Endothelial cell (in vitro differentiated cells): ENCODE measurements around the gene ATXN1L. TPM values are rescaled to one million over a fixed set of nuclear protein-coding genes. Genes with fewer than 3 reads are reported as not detected.
A peak's percentile ranks its signal among the peaks of the same experiment; 100 is the strongest.

Experiments used
- DNase-seq: peaks from one replicate; pipeline ENCODE4 v3.0.0; 2021; ENCODE audit warnings: low spot score
- H3K27ac Mint-ChIP-seq: one replicate; pipeline ENCODE4 v1.8.0; 2021; ENCODE audit warnings: mixed read lengths, inconsistent platforms; ENCODE audit not compliant: unreplicated experiment
- H3K27me3 Mint-ChIP-seq: one replicate; pipeline ENCODE4 v1.8.0; 2021; ENCODE audit warnings: mild to moderate bottlenecking, moderate library complexity, mixed read lengths, inconsistent platforms; ENCODE audit not compliant: unreplicated experiment
- H3K36me3 Mint-ChIP-seq: one replicate; pipeline ENCODE4 v1.8.0; 2021; ENCODE audit warnings: mild to moderate bottlenecking, low read depth, mixed read lengths, inconsistent platforms; ENCODE audit not compliant: unreplicated experiment
- H3K4me1 Mint-ChIP-seq: one replicate; pipeline ENCODE4 v1.8.0; 2021; ENCODE audit warnings: mild to moderate bottlenecking, mixed read lengths, inconsistent platforms; ENCODE audit not compliant: unreplicated experiment
- H3K4me3 Mint-ChIP-seq: one replicate; pipeline ENCODE4 v1.8.0; 2021; ENCODE audit warnings: mild to moderate bottlenecking, mixed read lengths, inconsistent platforms; ENCODE audit not compliant: unreplicated experiment
- H3K9me3 Mint-ChIP-seq: one replicate; pipeline ENCODE4 v1.8.0; 2021; ENCODE audit warnings: mixed read lengths, inconsistent platforms; ENCODE audit not compliant: unreplicated experiment
- total RNA-seq: library from RNA; stranded (reverse); fragmentation: NEBNext Ultra II Directional; extraction: Animal tissue kit (Norgen Biotek cat#: 25700); gene quantifications from one replicate; pipeline ENCODE4 v1.2.1, GENCODE V29; 2021; ENCODE audit not compliant: unreplicated experiment
- TF ChIP-seq, protein P1 (sequence below): fragments of 200-600 bp; sonication (generic); IDR thresholded peaks from one replicate; pipeline ENCODE4 v1.5.0; 2021; ENCODE audit warnings: antibody characterized with exemption; ENCODE audit not compliant: unreplicated experiment

ATXN1L gene
- total RNA-seq, 1 donor from 2014 or later: 34.4 TPM

DNA sequence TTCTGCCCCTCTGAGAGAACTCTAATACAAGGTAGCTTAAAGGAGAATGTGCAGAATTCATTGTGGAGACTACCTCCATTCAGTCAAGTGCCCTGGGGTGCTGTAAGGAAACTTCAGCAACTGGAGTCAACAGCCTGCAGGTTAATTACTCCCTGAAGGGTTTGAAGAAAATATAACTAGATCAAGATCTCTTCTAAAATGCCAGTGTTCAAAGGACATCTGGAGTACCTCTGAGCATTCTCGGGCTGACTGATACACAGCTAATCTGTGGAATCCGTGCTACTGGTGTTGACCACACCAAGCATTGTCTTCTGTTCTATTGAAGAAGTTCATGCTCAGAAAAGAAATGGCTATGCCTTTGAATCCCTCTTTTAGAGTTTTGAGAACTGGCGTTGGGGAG is 11.5 kb upstream of the ATXN1L start:
- Mint-ChIP-seq H3K4me3 (no peak overlapping the region), H3K27me3 (peaks cover 4% of the 10 kb centered on the region), H3K4me1 (no peaks in the 10 kb centered on the region), H3K36me3 (no peaks in the 10 kb centered on the region), H3K9me3 (no peaks in the 10 kb centered on the region), H3K27ac (no peak overlapping the region)
- no peak for DNase-seq
- TF ChIP-seq, protein P1, sequence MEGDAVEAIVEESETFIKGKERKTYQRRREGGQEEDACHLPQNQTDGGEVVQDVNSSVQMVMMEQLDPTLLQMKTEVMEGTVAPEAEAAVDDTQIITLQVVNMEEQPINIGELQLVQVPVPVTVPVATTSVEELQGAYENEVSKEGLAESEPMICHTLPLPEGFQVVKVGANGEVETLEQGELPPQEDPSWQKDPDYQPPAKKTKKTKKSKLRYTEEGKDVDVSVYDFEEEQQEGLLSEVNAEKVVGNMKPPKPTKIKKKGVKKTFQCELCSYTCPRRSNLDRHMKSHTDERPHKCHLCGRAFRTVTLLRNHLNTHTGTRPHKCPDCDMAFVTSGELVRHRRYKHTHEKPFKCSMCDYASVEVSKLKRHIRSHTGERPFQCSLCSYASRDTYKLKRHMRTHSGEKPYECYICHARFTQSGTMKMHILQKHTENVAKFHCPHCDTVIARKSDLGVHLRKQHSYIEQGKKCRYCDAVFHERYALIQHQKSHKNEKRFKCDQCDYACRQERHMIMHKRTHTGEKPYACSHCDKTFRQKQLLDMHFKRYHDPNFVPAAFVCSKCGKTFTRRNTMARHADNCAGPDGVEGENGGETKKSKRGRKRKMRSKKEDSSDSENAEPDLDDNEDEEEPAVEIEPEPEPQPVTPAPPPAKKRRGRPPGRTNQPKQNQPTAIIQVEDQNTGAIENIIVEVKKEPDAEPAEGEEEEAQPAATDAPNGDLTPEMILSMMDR: no peak

DNA sequence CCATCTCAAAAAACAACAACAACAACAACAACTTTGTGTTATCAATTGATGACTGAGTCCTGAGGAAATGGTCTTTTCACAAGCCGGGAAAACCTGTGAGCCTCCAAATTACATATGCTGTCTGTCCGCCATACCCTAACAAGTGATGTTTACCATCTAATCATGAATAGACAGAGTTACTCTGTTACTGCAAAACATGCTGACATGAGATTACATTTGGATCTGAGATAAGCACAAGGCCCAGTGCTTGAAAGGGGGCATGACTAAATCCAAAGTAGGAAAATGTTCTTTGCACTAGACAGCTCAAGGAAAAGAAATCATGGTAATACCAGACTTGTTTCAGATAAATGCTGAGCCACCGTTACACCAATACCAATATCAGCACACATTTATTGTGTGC is 8.6 kb upstream of the ATXN1L start:
- Mint-ChIP-seq H3K4me1 (no peaks in the 10 kb centered on the region), H3K4me3 (no peak overlapping the region), H3K9me3 (no peaks in the 10 kb centered on the region), H3K36me3 (no peaks in the 10 kb centered on the region), H3K27ac (no peak overlapping the region), H3K27me3 (peaks cover 4% of the 10 kb centered on the region)
- TF ChIP-seq, protein P1: no peak
- DNase-seq: no peak

DNA sequence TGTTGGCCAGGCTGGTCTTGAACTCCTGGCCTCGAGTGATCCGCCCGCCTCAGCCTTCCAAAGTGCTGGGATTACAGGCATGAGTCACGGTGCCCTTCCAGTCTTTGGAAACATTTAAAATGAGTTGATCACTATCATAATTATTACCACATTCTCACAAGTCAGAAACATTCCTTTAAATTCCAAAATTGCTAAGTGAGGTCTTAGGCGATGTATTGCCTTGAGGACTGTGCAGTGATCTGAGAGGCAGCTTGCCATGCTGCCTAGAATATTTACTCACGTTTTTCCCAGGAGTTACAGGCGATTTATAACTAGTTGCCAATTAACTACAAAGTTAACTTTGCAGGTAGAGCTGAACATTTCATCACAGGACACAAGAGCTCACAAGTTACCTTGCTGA is 5.7 kb upstream of the ATXN1L start:
- H3K36me3 Mint-ChIP-seq: no peaks in the 10 kb centered on the region
- H3K4me3 Mint-ChIP-seq: no peak overlapping the region
- TF ChIP-seq, protein P1: no peak
- no peaks in the 10 kb centered on the region for H3K4me1 Mint-ChIP-seq
- H3K27ac Mint-ChIP-seq: no peak overlapping the region
- H3K9me3 Mint-ChIP-seq: no peaks in the 10 kb centered on the region
- no peak for DNase-seq
- peaks cover 5% of the 10 kb centered on the region for H3K27me3 Mint-ChIP-seq

DNA sequence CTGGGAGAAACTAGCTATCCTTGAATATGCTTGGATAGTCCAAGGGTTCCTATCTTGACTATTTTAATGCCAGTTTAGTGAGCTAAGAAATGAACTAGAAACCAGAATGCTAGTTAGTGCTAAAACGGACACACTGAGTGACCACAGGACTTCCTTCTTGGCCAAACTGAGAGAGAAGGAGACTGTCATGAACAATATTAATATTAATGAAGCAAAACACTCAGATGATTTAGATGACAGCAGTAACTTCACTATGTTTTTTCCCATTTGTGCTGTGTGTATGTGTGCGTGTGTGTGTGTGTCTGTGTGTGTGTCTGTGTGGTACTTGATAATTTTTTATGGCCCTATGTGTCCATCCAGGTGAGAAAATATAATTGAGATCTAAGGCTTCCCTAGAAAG is 2.2 kb upstream of the ATXN1L start:
- Mint-ChIP-seq H3K27ac (no peak overlapping the region), H3K27me3 (peaks cover 3% of the 10 kb centered on the region), H3K4me3 (no peak overlapping the region), H3K36me3 (peaks cover 15% of the 10 kb centered on the region), H3K9me3 (no peaks in the 10 kb centered on the region), H3K4me1 (peaks cover 11% of the 10 kb centered on the region)
- no peak for DNase-seq
- TF ChIP-seq, protein P1: no peak

DNA sequence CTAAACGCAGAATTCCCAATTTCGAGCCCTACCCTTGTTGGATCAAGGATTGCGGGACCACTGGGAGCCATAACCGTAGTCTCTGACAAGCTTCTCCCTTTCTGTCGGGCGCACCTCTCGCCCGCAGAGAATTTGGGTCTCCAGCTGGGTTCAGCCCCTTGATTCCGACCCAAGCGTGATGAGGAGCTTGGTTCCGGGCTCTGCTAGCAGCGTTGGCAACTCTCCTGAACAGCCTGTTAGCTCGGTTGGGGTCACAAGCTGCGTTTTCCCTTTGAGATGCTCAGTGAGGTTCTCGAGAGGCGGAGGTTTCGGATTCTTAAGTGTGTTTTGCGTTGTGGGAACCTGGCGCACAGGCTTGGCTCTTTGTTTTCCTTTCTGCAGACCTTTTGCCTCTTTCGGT is 655 bp downstream of the ATXN1L start:
- TF ChIP-seq, protein P1: no peak
- no peaks in the 10 kb centered on the region for H3K9me3 Mint-ChIP-seq
- no peak for DNase-seq
- peaks cover 11% of the 10 kb centered on the region for H3K4me1 Mint-ChIP-seq
- peak overlapping the region; percentile 95 for H3K4me3 Mint-ChIP-seq
- H3K27me3 Mint-ChIP-seq: peaks cover 6% of the 10 kb centered on the region
- peaks cover 30% of the 10 kb centered on the region for H3K36me3 Mint-ChIP-seq
- peak overlapping the region; percentile 82 for H3K27ac Mint-ChIP-seq
